LHCN-M2 (cell line): Measurements from ENCODE around the gene DDX3Y. TPM values are rescaled to one million over a fixed set of nuclear protein-coding genes. Genes with fewer than 3 reads are reported as not detected.
A peak's percentile ranks its signal among the peaks of the same experiment; 100 is the strongest.

Experiments
- DNase-seq: peaks from one replicate; pipeline ENCODE4 v3.0.0-alpha.2; 2012; ENCODE audit warnings: low read depth
- polyA plus RNA-seq: library from polyadenylated mRNA; unstranded; fragments of >200 nt; gene quantifications from one replicate; pipeline ENCODE4 v1.2.1, GENCODE V29; 2012; ENCODE audit warnings: missing spikeins
- total RNA-seq: library from RNA; depleted of rRNA; stranded (reverse); fragments of >200 nt; gene quantifications from 2 replicates; pipeline ENCODE4 v1.2.3, GENCODE V29; 2014; rRNA removed

DDX3Y gene
- total RNA-seq: 54.4 and 54.9 TPM in 2 replicates
- 13.7 TPM for polyA plus RNA-seq

DNA sequence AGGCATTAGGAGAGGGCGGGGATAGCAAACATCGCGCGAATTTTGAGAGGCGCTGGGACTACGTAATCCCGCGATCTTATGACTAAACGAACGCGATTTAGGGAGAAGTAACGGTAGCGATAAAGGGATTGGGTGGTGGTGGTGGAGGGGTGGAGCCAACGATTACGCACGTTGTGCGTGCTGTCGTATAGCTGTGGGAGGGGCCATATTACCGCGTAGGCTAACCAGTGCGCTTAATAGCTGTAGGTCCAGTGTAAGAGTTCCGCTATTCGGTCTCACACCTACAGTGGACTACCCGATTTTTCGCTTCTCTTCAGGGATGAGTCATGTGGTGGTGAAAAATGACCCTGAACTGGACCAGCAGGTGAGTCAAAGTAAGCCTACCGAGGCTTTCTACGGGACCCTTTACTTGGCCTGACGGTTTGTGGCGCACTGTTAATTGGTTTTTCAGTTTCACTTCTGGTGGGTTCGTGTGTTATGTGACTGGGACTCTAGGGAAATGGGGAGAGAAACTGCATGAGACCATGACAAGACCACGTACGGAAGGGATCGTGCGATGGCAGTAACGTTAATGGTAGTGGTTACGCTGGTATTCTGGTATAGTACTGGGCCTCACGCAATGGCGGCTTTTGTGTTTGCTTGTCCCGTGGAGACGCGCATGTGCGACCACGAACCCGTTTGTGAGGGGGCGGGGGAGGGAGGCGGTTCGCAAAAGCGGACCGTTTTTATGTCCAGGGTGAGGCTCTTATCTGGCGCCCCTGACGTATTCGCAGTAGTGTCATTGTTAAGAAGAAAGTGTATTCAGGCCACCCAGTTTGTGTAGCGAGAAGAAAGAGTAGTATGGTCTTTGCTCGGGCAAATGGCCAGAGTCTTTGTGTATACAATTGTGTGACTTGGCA lies at the start of gene DDX3Y:
TSS of gene DDX3Y (plus strand) at position 251 of the 899 bp plus-strand sequence. CDS start at position 320, 69 bp downstream.
- peak; percentile 91 for DNase-seq

DNA sequence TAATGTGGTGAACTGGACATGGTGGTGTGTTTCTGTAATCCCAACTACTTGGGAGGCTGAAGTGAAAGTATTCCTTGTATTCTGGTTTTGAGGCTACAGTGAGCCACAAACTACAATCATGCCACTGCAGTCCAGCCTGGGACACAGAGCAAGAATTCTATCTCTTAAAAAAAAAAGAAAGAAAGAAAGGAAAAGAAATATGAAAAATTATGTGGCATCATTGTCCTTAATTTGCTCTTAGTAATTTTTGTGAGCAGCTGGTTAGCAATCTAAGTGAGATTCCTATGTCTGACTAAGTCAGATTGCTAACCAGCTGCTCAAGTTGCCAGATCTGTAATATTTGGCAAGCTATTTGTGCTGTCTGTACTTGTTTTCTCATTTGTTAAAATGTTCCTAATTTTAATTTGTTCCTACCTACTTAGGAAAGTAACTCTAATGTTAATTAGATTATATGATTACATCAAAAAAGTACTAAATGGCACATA lies 48.8 kb upstream of the DDX3Y start:
- DNase-seq: peak; percentile 47

DNA sequence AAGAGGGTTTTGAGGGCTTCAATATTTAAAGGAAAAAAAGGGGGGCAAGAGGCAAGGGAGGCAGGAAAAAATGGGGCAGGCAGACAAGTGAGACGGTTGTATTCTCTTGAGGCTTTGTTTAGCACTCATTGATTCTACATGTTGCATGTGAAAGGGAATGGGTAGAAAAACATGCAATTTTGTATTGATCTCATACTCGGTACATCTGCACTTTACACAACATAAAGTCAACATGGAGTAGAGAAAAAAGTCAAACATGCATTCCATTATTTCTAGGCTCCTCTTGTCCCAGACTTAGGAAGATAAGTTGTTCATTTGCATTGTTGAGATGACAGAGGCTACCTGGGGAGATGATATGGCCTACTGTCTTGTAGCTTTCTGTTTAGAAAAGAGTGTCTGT lies 36.7 kb upstream of the DDX3Y start:
- DNase-seq: no peak

DNA sequence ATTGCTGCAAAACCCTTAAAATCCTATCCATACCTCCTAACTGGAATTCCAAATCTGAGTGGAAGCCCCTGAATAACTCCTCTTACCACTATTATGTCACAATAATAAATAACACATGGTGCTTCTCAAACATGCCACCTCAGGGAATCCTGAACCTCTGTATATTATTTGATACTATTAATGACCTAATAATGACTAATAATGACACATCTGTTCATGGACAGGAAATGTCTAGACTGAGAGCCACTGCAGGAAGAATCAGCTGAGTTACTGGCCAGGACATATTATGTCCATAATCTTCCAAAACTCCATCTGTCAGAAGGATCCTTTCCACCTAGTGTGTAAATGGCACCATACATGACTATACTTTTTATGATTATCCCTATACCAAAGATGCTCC lies 7.7 kb upstream of the DDX3Y start:
- DNase-seq: no peak

DNA sequence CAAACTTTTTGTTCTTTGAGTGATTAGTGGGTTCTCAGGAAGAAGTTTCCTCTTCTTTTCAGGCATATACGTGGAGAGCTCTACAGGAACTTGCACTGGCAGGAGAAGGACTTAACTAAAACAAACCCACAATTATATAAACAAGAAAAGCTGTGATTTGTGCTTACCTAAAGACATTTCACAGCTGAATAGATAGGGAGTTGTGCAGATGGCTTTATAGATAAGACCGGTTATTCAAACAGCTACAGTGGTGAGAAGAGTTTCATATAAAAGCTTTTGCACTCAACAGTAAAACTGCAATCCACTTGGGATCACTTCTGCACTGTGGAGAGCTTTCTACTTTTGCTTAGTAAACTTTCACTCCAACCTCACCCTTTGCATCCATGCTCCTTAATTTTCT lies 6.1 kb upstream of the DDX3Y start:
- DNase-seq: no peak

DNA sequence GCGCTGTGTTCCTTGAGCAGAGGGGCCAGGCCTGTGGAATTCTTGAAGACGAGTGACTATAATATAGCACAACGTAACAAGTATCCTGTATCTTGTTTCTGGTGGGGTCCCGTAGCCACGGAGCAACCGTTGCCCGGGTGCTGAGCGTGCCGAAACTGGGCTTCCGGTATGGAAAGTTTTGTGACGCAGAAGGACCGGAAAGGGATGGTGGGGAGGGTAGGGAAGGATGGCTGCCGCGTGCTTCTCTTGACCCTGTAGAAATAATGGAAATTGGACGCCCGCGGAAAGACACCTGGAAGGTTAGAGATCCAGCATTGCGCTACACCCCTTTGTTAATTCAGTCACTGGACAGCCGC lies 827 bp downstream of the DDX3Y start:
- DNase-seq: peak; percentile 63

DNA sequence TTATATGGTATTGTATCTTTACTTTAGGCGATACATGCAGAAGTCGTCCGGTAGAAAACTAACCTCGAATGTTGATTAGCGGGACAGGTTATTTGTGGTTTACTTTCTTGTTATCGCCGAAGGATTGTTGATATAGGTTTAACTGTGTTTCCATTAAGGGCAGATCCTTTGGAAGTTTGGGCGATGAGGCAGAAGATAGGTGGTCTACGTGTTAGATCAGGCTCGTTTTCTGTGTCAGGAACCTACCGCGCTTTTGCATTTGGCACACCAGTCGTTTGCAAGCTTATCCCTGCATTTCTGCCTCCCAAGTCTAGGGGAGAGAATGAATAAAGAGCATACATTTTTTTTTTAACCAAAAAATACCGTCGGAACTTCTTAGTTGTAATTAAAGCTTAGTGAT lies 1.2 kb downstream of the DDX3Y start:
- DNase-seq: peak; percentile 5

DNA sequence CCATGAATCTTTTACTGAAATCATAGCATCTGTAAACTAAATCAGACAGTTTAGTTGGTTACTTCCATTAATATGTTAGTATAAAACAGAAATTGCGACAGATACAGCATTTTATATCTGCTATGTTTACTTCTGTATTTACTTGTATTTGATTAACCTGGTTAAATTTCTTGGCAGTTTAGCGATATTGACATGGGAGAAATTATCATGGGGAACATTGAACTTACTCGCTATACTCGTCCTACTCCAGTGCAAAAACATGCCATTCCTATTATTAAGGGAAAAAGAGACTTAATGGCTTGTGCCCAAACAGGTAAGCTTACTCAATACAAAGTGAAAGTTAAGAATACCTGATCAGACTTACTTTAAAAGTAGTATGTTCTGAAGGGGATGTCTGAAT lies 8.9 kb downstream of the DDX3Y start:
- no peak for DNase-seq

DNA sequence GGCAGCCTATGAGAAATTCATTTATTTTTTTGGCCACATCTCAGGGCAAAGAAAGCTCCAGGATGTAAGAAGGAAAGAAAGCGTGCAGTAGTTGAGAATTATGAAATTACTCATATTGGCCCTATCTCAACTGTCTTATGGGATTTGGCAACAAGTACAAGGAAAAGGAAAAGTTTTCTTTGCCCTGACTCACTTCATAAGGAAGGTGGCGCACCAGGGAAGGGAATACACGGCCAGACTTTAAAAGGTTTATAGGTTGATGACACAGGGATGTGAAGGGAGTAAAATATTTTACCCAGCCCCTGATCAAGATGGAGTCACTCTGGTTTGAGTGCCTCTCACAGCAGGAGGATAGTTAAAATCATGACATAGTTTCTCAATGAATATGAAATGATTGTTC lies 23.4 kb downstream of the DDX3Y start:
- peak; percentile 55 for DNase-seq

DNA sequence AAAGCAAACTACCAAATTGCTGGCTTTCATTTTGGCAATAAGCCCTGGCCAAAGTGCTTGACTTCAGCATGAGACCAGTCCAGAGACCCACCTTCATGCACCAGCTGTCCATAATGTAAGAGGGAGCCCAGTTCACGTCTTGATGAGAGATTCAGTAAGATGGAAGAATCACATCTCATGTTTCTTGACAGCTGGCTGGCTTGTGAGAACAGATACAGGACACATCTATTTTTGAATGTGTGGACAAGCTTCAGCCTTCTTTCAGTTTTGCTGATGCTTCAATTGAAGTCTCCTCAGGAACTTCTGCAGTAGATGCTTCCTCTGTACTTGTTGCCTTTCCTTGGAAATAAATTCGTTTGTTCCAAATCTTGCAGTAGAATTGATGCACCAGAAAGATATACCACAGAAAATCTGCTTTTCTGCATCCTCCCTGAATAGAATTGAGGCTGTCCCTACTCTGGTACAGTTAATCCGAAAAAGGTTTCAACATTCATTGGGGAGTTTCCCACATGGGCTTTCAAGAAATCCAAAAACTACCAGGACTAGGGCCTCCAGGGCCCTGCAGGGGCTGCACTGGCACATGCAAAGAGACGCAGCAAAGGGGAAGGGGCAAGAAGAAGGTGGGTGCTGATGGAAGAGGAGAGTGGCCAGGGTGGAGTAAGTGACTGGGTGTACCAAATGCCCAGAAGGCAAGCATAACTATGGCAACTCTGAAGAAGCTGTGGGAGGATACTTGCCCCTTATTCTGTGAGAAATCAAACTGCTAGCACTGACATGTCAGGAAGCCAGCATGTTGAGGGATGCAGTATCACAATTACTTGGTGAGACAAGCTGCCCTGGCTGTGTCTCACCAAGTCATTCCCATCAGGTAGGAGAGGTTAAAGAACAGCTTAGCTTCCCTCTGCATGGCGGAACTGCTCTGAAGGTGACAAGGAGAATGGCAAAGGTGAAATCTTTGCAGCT lies 37.3 kb downstream of the DDX3Y start:
- peak; percentile 0 for DNase-seq

Other genes with a start within 250 kb of the DDX3Y start
- gene USP9Y, start 203.6 kb upstream of the DDX3Y start, total RNA-seq: 13.0 and 14.9 TPM in 2 replicates